HG02852 (cell line): ENCODE measurements around the gene IFI30.

ENCODE experiments used
- ATAC-seq: cut with Tn5 transposase; IDR thresholded peaks from one replicate; pipeline ENCODE4 v1.9.1; 2021; ENCODE audit warnings: mild to moderate bottlenecking, moderate library complexity; ENCODE audit not compliant: unreplicated experiment

The IFI30 gene

DNA sequence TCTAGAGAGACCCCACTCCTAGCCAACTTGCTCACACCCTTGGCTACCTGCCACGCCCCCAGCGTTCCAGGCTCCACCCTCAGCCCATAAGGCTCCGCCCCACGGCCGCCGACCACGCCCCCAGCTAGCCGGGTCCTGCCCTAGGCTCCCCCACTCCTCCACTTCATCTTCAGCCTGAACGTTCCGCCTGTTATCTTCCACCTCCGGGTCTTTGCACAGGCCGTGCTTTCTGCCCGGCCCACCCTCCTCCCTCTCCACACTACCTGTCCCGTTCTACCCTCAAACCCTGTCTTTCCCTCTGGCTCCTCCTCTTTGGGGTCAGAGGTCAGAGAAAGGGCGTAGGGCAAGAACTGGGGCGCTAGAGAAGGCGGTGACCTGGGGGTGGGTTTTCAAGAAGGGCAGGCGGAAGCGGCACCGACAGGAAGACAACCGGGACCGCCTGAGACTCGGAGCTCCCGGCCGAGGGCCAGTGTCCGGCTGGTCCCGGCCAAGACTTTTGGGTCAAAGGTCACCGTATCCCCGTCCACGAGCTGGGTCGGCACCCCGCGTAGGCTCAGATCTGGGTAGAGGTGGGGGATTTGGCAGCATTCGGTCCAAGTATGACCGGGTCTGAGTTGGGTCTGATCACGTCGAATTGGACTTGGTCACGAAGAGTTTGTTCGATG is 50.4 kb downstream of the IFI30 start:
- ATAC-seq, result no peak

DNA sequence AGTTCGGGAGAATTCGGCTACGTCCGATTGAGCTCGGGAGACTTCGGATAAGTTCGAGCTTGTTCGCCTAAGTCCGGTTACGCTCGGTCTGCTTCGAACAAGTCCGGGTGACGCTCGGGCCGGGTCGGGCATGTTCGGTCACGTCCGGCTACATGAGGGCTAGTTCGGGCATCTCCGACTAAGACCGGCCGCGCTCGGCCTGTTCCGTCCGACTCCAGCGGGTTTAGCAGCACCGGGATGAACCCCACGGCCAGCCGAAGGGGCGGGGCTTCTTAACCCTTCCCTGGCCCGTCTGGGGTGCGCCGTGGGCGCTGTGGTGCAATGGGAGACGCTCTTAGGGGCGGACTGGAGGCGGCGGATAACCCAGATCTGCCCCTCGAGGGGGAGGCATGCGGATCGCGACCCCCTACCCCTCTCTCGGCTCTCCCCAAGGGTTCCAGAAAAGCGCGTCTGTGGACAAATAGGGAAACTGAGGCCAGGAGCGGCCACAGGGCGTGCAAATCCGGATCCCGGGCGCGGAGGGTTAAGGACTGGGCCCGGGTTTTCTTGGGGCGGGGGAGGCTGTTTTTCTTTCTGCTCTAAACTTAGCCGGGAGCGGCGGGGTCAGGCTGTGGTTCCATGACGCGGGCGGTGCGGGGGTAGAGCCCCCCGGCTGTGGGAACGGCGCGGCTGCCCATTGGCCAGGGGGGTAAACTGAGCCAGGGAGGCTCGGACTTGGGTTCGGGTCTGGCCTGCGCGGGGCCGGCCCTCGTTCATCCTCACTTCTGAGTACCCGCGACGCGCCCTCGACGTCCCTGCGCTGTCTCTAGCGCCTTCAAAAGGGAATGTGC is 51.1 kb downstream of the IFI30 start:
- ATAC-seq, result peak; percentile 86

DNA sequence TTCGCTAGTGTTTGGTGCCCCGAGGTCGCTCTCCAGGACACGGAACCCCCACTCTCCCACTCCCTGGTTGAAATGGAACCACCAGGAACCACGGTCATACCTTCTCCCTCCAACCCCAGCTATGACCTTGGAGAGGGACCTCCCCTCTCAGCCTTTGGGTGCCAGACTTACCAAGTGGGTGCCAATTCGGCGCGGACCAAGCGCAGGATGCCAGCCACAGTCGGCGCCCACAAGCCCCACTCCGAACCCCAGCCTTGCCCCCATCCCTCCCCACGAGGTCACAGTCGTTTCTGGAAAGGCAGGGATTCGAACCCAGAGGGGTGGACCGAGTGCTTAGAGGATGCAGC is 51.7 kb downstream of the IFI30 start:
- ATAC-seq, result no peak

DNA sequence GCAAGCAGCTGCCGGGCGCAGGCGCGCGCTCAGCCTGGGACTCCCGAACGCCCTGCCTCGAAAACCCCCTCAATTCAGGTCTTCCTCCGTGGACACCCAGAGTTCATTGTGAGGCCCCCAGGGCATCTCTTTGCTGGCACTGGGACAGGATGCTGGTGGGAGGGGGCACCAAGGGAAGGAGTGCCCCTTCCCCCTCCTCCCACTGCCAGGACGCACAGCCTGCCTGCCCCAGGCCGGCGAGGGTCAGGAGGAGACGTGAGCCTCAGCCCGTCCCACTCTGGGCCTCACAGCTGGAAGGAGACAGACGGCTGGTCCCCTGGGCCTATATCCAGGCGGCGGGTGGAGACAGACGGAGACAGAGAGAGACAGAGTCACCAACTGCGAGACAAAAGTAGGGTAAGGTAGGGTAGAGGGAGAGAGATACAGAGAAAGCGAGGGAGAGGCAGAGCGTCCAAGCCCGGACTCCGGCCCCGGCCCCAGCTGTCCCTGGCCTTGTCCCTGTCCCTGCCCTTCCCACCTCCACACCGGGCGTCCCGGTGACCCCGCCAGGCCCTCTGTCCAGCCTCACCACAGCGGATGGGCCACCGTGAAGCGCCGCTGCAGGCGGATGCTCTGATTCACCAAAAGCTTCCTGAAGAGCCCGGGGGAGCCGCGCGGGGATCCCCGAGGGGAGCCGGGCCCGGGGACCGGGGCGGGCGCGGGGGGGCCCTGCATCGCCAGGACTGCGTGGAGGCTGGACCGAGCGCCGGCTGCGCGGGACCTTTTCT is 52.3 kb downstream of the IFI30 start, which contains the start of gene PDE4C:
Gene PDE4C, minus strand, starts transcription at position 737 of the 767 bp plus-strand sequence. Its CDS starts 23 bp downstream, at position 714.
- no peak for ATAC-seq

DNA sequence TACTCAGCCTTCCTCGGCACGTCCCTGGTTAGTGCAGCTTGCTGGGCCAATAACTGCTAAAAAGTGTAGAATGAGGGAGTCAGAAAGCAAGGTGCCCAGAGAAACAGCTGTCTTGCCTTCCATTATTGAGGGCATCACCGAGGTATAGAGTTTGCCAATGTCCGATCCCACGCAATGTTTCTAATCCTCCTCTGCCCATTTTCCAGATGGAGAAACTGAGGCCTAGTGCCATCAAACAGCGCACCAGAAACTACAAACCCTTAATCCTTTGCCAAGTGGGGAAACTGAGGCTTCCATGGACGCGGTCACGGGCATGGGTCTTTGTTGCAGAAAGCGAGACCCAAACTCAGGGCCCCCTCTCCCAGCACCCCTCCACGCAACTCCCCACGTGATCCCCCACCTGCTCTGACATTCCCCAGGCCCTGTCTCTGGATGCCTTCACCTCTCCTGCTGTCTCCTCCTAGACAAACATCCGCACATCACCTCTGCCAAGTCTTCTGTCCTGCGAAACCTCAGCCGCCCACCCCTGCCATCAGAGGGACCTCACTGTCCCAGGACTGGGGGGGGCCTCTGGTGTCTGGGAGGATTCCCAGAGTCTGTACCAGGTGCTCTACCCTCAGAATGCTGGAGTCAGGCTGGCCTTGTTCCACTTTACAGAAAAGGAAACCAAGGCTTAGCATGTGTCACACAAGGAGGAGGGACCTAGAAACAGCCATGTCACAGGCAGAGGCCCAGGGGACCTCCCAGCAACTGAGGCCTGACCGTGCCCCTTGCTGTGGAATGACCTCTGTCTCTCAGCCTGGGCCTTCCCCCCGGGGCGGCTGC is 53.6 kb downstream of the IFI30 start:
- ATAC-seq, result no peak
